HG02870 (cell line): Measurements from ENCODE around the gene USPL1.

ENCODE experiments used
- ATAC-seq: cut with Tn5 transposase; IDR thresholded peaks from one replicate; pipeline ENCODE4 v1.9.1; 2021; ENCODE audit warnings: mild to moderate bottlenecking, moderate library complexity; ENCODE audit not compliant: unreplicated experiment

Gene USPL1

GRCh38 chr13:30692113-30692512 is 74.4 kb downstream of the USPL1 start:
- ATAC-seq: no peak

GRCh38 chr13:30696278-30697176 is 78.8 kb downstream of the USPL1 start:
- no peak for ATAC-seq

DNA sequence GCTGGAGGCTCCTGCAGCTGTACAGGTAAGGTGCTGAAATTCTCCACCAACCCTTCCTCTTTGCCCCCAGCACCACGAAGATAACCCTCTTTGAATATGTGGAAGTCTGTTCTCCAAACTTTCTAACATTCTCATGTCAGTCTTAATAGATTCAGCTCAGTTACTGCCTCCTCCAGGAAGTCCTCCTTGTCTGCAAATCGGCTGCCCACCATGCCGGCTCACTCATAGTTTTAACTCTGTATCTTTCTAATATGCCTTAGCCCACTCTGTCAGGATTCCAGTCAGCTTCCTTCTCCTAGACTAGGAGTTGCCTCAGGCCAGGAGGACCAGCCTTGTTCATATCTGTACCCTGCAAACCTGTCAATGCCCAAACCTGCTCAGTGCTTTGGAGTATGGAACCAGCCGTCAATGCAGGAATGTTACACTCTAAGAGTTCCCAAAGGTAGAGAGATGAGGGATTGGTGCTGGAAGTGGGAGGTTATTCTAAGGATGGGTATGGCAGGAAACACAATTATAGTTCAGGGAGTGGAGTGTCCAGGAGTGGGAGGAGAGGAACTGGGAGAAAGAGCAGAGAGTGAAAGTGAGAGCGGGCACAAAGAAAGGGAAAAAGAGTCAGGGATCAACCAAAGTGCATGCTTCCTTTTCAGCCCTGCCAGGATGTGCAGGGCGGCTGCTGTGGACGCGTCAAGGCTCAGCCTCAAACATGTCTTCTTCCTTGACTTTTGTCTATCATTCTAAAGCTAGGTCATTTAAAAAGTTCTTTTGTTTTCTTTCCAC is 79.6 kb downstream of the USPL1 start:
- ATAC-seq: no peak

- ATAC-seq: no peak
These were observed 80.3 kb downstream of the USPL1 start for GRCh38 chr13:30697996-30698401.

DNA sequence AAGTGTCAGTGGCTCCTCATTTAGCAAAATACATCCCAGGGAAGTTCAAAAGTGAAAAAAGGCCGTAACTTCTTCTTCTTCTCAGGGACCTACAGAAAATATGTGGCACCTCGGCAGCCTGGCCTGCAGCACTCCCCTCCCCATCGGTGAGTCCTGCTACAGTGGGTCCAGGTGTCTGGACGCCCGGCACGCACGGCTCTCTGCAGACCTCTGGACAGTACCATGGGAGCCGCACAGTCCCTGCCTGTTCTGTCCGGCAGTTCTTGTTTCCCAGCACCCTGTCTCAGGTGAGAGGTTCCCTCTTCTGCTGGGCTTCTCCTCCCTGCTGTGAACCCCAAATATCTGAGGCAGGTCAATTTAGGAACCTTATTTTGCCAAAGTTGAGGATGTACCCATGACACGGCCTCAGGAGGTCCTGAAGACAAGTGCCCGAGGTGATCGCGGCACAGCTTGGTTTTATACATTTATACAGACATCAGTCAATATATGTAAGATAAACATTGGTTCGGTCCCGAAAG is 80.8 kb downstream of the USPL1 start:
- no peak for ATAC-seq

GRCh38 chr13:30700364-30700763 is 82.6 kb downstream of the USPL1 start:
- ATAC-seq: no peak

DNA sequence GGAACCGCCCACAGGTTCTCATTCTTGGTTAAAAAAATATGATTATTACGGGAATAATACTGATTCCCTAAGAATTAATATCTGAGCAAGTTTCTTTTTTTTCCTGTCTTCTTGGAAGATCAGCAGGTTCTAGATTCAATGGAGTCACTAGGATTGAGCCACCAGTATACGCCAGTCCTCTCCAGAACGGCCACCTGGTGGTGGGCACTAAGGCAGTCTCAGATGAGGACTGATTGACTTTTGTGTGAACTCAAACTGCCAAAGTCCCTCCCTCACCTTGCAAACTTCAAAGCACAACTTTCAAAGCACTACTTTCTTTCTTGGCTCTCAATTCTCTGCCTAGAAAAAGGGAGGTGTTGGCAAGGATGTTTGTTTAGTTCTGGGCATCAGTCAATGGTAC is 84.3 kb downstream of the USPL1 start:
- no peak for ATAC-seq

- ATAC-seq: no peak
These were observed 86.9 kb downstream of the USPL1 start for GRCh38 chr13:30704596-30704995.

GRCh38 chr13:30705680-30706079 is 88.0 kb downstream of the USPL1 start:
- ATAC-seq: no peak

DNA sequence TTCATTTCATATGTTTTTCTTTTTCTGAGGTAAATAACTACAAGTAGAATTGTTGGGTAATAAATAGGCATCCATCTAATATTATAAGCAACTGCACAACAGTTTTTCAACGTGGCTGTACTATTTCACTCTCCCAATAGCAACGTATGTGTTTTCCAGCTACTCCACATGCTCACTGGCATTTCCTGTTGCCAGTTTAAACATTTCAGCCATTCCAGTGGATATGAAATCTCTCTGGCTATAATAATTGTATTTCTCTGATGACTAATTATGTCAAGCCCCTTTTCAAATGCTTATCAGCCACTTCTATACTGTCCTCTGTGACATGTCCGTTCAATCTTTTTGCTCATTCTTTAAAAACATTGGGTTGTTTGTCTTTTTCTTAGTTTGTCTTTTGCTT is 90.8 kb downstream of the USPL1 start:
- ATAC-seq: no peak
